ENCODE results near the gene NHSL1.

DNA sequence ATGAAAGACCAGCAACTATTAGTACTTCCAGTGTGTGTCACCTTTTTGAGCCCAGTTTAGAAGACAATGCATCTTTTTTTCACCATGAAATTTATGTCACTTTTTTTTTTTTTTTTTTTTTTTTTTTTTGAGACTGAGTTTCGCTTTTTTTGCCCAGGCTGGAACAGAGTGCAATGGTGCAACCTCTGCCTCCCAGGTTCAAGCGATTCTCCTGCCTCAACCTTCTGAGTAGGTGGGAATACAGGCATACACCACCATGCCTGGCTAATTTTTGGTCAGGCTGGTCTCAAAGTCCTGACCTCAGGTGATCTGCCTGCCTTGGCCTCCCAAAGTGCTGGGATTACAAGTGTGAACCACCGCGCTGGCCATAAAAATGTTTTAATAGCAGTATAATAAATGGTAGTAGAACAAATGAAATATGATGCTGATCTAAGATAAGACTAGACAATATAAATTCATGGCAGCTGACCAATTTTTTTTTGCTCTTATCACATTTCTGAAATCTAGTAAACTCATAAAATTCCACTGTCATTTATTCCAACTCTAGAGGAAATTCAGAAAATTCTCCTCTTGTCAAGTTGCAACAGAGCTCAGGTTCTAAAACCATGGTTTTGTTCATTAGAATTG, 21.3 kb downstream of the NHSL1 start:
- TF ChIP-seq HNF4A (conservative IDR thresholded peaks at IDR 0.05) (peak; percentile 34 to 55), SP1 (IDR thresholded peaks at IDR 0.05) (no peak), TAF1 (conservative IDR thresholded peaks at IDR 0.05) (no peak), RXRA (IDR thresholded peaks at IDR 0.05) (no peak), NR2F2 (IDR thresholded peaks at IDR 0.05) (no peak), YY1 (IDR thresholded peaks at IDR 0.05) (no peak)
- TF ChIP-seq, protein P1, sequence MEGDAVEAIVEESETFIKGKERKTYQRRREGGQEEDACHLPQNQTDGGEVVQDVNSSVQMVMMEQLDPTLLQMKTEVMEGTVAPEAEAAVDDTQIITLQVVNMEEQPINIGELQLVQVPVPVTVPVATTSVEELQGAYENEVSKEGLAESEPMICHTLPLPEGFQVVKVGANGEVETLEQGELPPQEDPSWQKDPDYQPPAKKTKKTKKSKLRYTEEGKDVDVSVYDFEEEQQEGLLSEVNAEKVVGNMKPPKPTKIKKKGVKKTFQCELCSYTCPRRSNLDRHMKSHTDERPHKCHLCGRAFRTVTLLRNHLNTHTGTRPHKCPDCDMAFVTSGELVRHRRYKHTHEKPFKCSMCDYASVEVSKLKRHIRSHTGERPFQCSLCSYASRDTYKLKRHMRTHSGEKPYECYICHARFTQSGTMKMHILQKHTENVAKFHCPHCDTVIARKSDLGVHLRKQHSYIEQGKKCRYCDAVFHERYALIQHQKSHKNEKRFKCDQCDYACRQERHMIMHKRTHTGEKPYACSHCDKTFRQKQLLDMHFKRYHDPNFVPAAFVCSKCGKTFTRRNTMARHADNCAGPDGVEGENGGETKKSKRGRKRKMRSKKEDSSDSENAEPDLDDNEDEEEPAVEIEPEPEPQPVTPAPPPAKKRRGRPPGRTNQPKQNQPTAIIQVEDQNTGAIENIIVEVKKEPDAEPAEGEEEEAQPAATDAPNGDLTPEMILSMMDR (IDR thresholded peaks at IDR 0.05; ENCODE audit: low read depth, low read length, missing input control): no peak

All from liver (tissue), 3 donors.